HEK293 (cell line): ENCODE results near the gene TPST1.
A peak's percentile ranks its signal among the peaks of the same experiment; 100 is the strongest.

Experiments used
- CTCF ChIA-PET: fragments of 350-600 bp; formaldehyde crosslinking; extraction: SDS; loops from one replicate; lab custom pipeline; 2021; ENCODE audit warnings: antibody characterized with exemption; lab: Yijun Ruan, JAX
- POLR2A ChIA-PET: fragments of 300-600 bp; formaldehyde crosslinking; extraction: SDS; loops from one replicate; lab custom pipeline; 2020; ENCODE audit warnings: antibody characterized with exemption, inconsistent platforms; lab: Yijun Ruan, JAX
- H3K27ac ChIP-seq: fragments of 200-500 bp; sonication (Bioruptor generic); 2 replicates; pipeline ENCODE4 v1.5.1; 2014; ENCODE audit warnings: low read depth, low read length, control low read depth, inconsistent platforms; ENCODE audit errors: extremely low read depth
- H3K36me3 ChIP-seq, 2 experiments: fragments of 200-500 bp in 1 of 2; sonication (Bioruptor generic) in 1 of 2; 1 replicate in 1 of 2; 2 replicates in 1 of 2; pipeline ENCODE4 v1.5.1; 2014 to 2017; ENCODE audit warnings: inconsistent platforms in 2 of 2, low read length in 2 of 2; ENCODE audit not compliant: control insufficient read depth in 2 of 2, insufficient read depth in 1 of 2
- H3K4me1 ChIP-seq: fragments of 200-500 bp; sonication (Bioruptor generic); 2 replicates; pipeline ENCODE4 v1.5.1; 2014; ENCODE audit warnings: mild to moderate bottlenecking, low read length, inconsistent platforms; ENCODE audit not compliant: control insufficient read depth, insufficient read depth
- H3K4me3 ChIP-seq: 2 replicates; pipeline ENCODE4 v1.5.1; 2011; ENCODE audit warnings: low read depth, mild to moderate bottlenecking, control low read depth, low read length, moderate library complexity
- H3K9me3 ChIP-seq: fragments of 200-500 bp; sonication (Bioruptor generic); 2 replicates; pipeline ENCODE4 v1.5.1; 2014; ENCODE audit warnings: low read depth, low read length, inconsistent platforms; ENCODE audit not compliant: control insufficient read depth, insufficient read depth
- GLI2 ChIP-seq: fragments of 450-650 bp; formaldehyde crosslinking; IDR thresholded peaks from 2 replicates; pipeline ENCODE4; 2017; ENCODE audit warnings: missing biosample characterization, missing genetic modification characterization, low read depth, borderline replicate concordance
- KLF7 ChIP-seq: fragments of 450-650 bp; formaldehyde crosslinking; IDR thresholded peaks from 2 replicates; pipeline ENCODE4 v1.5.1; 2016; ENCODE audit warnings: missing biosample characterization, missing genetic modification characterization, borderline replicate concordance
- REPIN1 ChIP-seq: fragments of 450-650 bp; formaldehyde crosslinking; IDR thresholded peaks from 2 replicates; pipeline ENCODE4 v1.5.1; 2017; ENCODE audit warnings: missing biosample characterization, missing genetic modification characterization, low read depth
- SETDB1 ChIP-seq: IDR thresholded peaks from one replicate; pipeline ENCODE4 v1.6.1; 2017; ENCODE audit warnings: mild to moderate bottlenecking, low read length, moderate library complexity, mixed read lengths; ENCODE audit not compliant: insufficient read length
- YY2 ChIP-seq: fragments of 450-650 bp; formaldehyde crosslinking; IDR thresholded peaks from 2 replicates; pipeline ENCODE4 v1.5.1; 2016; ENCODE audit warnings: missing biosample characterization, missing genetic modification characterization
- ZNF140 ChIP-seq: fragments of 450-650 bp; formaldehyde crosslinking; IDR thresholded peaks from 2 replicates; pipeline ENCODE4 v1.5.1; 2016; ENCODE audit warnings: missing biosample characterization, missing genetic modification characterization
- ZNF155 ChIP-seq: fragments of 450-650 bp; formaldehyde crosslinking; IDR thresholded peaks from 2 replicates; pipeline ENCODE4 v1.5.1; 2016; ENCODE audit warnings: missing biosample characterization, missing genetic modification characterization
- ZNF175 ChIP-seq: fragments of 450-650 bp; formaldehyde crosslinking; IDR thresholded peaks from 2 replicates; pipeline ENCODE4 v1.5.1; 2016; ENCODE audit warnings: missing biosample characterization, missing genetic modification characterization
- ZNF223 ChIP-seq: fragments of 450-650 bp; formaldehyde crosslinking; IDR thresholded peaks from 2 replicates; pipeline ENCODE4 v1.5.1; 2016; ENCODE audit warnings: missing biosample characterization, missing genetic modification characterization
- ZNF266 ChIP-seq: fragments of 450-650 bp; formaldehyde crosslinking; IDR thresholded peaks from 2 replicates; pipeline ENCODE4 v1.5.1; 2016; ENCODE audit warnings: missing biosample characterization, missing genetic modification characterization, low read depth
- ZNF311 ChIP-seq: fragments of 450-650 bp; formaldehyde crosslinking; IDR thresholded peaks from 2 replicates; pipeline ENCODE4 v1.5.1; 2017; ENCODE audit warnings: missing biosample characterization, missing genetic modification characterization, borderline replicate concordance
- ZNF37A ChIP-seq: fragments of 450-650 bp; IDR thresholded peaks from 2 replicates; pipeline ENCODE4 v1.5.1; 2018; ENCODE audit warnings: missing biosample characterization, missing genetic modification characterization
- ZNF394 ChIP-seq: fragments of 450-650 bp; formaldehyde crosslinking; IDR thresholded peaks from 2 replicates; pipeline ENCODE4 v1.5.1; 2016; ENCODE audit warnings: missing biosample characterization, missing genetic modification characterization, mild to moderate bottlenecking, moderate library complexity, borderline replicate concordance
- ZNF555 ChIP-seq: fragments of 450-650 bp; formaldehyde crosslinking; conservative IDR thresholded peaks from 2 replicates; pipeline ENCODE4 v1.5.1; 2017; ENCODE audit warnings: missing biosample characterization, mild to moderate bottlenecking, missing genetic modification characterization, inconsistent platforms
- ZNF561 ChIP-seq: fragments of 450-650 bp; IDR thresholded peaks from 2 replicates; pipeline ENCODE4 v1.5.1; 2018; ENCODE audit warnings: missing biosample characterization, missing genetic modification characterization, borderline replicate concordance
- ZNF624 ChIP-seq: fragments of 450-650 bp; formaldehyde crosslinking; IDR thresholded peaks from 2 replicates; pipeline ENCODE4 v1.5.1; 2017; ENCODE audit warnings: missing biosample characterization, missing genetic modification characterization
- ZNF776 ChIP-seq: fragments of 450-650 bp; formaldehyde crosslinking; IDR thresholded peaks from 2 replicates; pipeline ENCODE4 v1.5.0; 2017; ENCODE audit warnings: missing biosample characterization, missing genetic modification characterization, borderline replicate concordance
- ZNF791 ChIP-seq: fragments of 450-650 bp; formaldehyde crosslinking; IDR thresholded peaks from 2 replicates; pipeline ENCODE4 v1.5.1; 2016; ENCODE audit warnings: missing biosample characterization, missing genetic modification characterization
- ZSCAN23 ChIP-seq: fragments of 450-650 bp; formaldehyde crosslinking; IDR thresholded peaks from 2 replicates; pipeline ENCODE4 v1.5.1; 2016; ENCODE audit warnings: missing biosample characterization, missing genetic modification characterization
- TF ChIP-seq, protein P1 (sequence below): fragments of 450-650 bp; formaldehyde crosslinking; IDR thresholded peaks from 2 replicates; pipeline ENCODE4 v1.5.1; 2017; ENCODE audit warnings: missing biosample characterization, missing genetic modification characterization
- TF ChIP-seq, protein P2 (sequence below): fragments of 450-650 bp; formaldehyde crosslinking; IDR thresholded peaks from 2 replicates; pipeline ENCODE4 v1.5.1; 2016; ENCODE audit warnings: missing biosample characterization, missing genetic modification characterization, borderline replicate concordance

Gene TPST1

DNA sequence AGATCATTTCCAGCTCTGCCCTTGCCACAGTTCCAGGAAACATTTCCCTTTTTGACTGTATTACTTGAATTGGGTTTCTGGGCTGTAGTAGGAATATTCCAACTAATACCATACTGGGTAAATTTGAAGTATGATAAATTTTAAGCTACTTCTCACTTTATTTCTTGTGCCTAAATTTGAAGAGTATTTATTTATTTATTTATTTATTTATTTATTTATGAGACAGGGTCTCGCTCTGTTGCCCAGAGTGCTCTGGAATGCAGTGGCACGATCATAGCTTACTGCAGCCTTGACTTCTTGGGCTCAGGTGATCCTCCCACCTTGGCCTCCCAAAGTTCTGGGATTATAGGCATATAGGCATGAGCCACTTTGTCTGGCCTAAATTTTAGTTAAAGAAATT, 105.5 kb downstream of the TPST1 start (continued):
- 0 out of 2 replicates have a peak, but pooled peaks have one; percentile 36 for TF ChIP-seq ZNF266 (tag by site-specific recombination)
- TF ChIP-seq ZNF37A: no peak
- 0 out of 2 replicates have a peak, but pooled peaks have one; percentile 48 for TF ChIP-seq ZNF140
- peak; percentile 78; the same call in 1 of the 2 replicates for TF ChIP-seq ZNF394 (tag by site-specific recombination)
- peak; percentile 52 for TF ChIP-seq ZNF555 (tag by site-specific recombination)
- TF ChIP-seq, all 188 proteins: peak for 11

DNA sequence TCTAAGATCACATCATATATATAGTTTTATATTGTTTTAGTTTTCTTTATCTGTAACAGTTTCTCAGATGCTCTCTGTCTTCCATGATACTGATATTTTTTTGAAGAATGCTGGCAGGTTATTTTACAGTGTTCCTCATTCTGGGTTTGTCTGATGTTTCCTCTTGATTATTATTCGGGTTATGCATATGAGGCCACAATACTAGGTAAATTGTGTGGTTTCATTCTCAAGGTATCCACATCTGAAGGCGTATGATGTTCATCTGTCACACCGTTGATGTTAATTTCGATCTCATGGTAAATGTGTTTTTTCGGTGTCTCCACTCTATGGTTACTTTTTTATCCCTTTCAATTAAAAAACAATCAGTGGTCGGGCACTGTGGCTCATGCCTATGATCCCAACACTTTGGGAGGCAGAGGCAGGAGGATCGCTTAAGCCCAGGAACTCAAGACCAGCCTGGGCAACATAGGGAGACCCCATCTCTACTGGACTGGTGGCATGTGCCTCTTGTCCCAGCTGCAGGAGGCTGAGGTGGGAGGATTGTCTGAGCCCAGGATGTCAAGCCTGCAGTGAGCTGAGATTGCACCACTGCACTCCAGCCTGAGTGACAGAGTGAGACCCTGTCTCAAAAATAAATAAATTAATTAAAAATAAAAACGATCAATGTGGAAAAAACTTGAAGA, 108.9 kb downstream of the TPST1 start:
- no peak overlapping the region for H3K4me3 ChIP-seq
- no peaks in the 10 kb centered on the region for H3K36me3 ChIP-seq
- ChIA-PET CTCF (no interaction called here), POLR2A (interaction anchor here (0.6 to 1.4 kb wide), 2 partner anchors 42 to 109 kb away, joined by 3 to 4 read pairs; partner anchors contain the start of gene TPST1)
- H3K4me1 ChIP-seq: no peaks in the 10 kb centered on the region
- TF ChIP-seq ZNF791 (no peak), ZNF311 (tag by site-specific recombination) (no peak), KLF7 (tag by site-specific recombination) (no peak), YY2 (tag by site-specific recombination) (no peak), ZNF776 (tag by site-specific recombination) (no peak), ZSCAN23 (tag by site-specific recombination) (no peak), ZNF155 (tag by site-specific recombination) (no peak), REPIN1 (tag by site-specific recombination) (no peak), ZNF223 (tag by site-specific recombination) (no peak), ZNF561 (tag by site-specific recombination) (no peak), SETDB1 (no peak), ZNF175 (tag by site-specific recombination) (no peak), ZNF555 (tag by site-specific recombination) (no peak), GLI2 (no peak), ZNF624 (tag by site-specific recombination) (no peak)
- TF ChIP-seq, protein P1, sequence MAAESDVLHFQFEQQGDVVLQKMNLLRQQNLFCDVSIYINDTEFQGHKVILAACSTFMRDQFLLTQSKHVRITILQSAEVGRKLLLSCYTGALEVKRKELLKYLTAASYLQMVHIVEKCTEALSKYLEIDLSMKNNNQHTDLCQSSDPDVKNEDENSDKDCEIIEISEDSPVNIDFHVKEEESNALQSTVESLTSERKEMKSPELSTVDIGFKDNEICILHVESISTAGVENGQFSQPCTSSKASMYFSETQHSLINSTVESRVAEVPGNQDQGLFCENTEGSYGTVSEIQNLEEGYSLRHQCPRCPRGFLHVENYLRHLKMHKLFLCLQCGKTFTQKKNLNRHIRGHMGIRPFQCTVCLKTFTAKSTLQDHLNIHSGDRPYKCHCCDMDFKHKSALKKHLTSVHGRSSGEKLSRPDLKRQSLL (tag by site-specific recombination): no peak
- TF ChIP-seq, protein P2, sequence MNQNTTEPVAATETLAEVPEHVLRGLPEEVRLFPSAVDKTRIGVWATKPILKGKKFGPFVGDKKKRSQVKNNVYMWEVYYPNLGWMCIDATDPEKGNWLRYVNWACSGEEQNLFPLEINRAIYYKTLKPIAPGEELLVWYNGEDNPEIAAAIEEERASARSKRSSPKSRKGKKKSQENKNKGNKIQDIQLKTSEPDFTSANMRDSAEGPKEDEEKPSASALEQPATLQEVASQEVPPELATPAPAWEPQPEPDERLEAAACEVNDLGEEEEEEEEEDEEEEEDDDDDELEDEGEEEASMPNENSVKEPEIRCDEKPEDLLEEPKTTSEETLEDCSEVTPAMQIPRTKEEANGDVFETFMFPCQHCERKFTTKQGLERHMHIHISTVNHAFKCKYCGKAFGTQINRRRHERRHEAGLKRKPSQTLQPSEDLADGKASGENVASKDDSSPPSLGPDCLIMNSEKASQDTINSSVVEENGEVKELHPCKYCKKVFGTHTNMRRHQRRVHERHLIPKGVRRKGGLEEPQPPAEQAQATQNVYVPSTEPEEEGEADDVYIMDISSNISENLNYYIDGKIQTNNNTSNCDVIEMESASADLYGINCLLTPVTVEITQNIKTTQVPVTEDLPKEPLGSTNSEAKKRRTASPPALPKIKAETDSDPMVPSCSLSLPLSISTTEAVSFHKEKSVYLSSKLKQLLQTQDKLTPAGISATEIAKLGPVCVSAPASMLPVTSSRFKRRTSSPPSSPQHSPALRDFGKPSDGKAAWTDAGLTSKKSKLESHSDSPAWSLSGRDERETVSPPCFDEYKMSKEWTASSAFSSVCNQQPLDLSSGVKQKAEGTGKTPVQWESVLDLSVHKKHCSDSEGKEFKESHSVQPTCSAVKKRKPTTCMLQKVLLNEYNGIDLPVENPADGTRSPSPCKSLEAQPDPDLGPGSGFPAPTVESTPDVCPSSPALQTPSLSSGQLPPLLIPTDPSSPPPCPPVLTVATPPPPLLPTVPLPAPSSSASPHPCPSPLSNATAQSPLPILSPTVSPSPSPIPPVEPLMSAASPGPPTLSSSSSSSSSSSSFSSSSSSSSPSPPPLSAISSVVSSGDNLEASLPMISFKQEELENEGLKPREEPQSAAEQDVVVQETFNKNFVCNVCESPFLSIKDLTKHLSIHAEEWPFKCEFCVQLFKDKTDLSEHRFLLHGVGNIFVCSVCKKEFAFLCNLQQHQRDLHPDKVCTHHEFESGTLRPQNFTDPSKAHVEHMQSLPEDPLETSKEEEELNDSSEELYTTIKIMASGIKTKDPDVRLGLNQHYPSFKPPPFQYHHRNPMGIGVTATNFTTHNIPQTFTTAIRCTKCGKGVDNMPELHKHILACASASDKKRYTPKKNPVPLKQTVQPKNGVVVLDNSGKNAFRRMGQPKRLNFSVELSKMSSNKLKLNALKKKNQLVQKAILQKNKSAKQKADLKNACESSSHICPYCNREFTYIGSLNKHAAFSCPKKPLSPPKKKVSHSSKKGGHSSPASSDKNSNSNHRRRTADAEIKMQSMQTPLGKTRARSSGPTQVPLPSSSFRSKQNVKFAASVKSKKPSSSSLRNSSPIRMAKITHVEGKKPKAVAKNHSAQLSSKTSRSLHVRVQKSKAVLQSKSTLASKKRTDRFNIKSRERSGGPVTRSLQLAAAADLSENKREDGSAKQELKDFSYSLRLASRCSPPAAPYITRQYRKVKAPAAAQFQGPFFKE (tag by site-specific recombination): no peak
- no peaks in the 10 kb centered on the region for H3K9me3 ChIP-seq
- no peak overlapping the region for H3K27ac ChIP-seq
